ENCODE data around the gene BTK. TPM values are rescaled to one million over a fixed set of nuclear protein-coding genes. Genes with fewer than 3 reads are reported as not detected.
"Not testable (repeated sequence)": the region's sequence is repeated elsewhere in the genome, so short reads cannot be mapped to it uniquely, and the experiment has no call there.

BTK gene
- total RNA-seq, 1 donor from 2014 or later: 0.07 TPM

GRCh38 chrX:101337776-101338271 lies 48.2 kb downstream of the BTK start:
- DNase-seq (ENCODE audit: low read depth, low spot score): no peak

GRCh38 chrX:101334310-101334709 lies 51.7 kb downstream of the BTK start:
- DNase-seq (ENCODE audit: low read depth, low spot score): not testable (repeated sequence)

GRCh38 chrX:101326600-101326999 lies 59.4 kb downstream of the BTK start:
- DNase-seq (ENCODE audit: low read depth, low spot score): not testable (repeated sequence)

GRCh38 chrX:101303790-101304189 lies 82.2 kb downstream of the BTK start:
- DNase-seq (ENCODE audit: low read depth, low spot score): no peak

Other genes with a start within 250 kb of the BTK start
- gene DRP2, start 166.4 kb downstream of the BTK start, total RNA-seq: 0.13 and 0.18 TPM in 2 replicates
- 0.88 and 1.2 TPM in 2 replicates for gene TAF7L, start 94.9 kb downstream of the BTK start, total RNA-seq
- 4.8 and 5.7 TPM in 2 replicates for gene TIMM8A, start 37.4 kb downstream of the BTK start, total RNA-seq
- gene RPL36A, start 4.8 kb upstream of the BTK start, total RNA-seq: 735 and 865 TPM in 2 replicates
- gene GLA, start 21.7 kb upstream of the BTK start, total RNA-seq: 25.8 and 36.7 TPM in 2 replicates
- 102 and 106 TPM in 2 replicates for gene HNRNPH2, start 22.0 kb upstream of the BTK start, total RNA-seq
- gene ARMCX4, start 99.3 kb upstream of the BTK start, total RNA-seq: 4.6 and 6.4 TPM in 2 replicates
- gene ARMCX1, start 164.4 kb upstream of the BTK start, total RNA-seq: 30.7 and 42.7 TPM in 2 replicates
- 37.3 and 40.6 TPM in 2 replicates for gene ARMCX6, start 231.8 kb upstream of the BTK start, total RNA-seq
- 52.6 and 56.3 TPM in 2 replicates for gene ARMCX3, start 237.0 kb upstream of the BTK start, total RNA-seq

Data from pulmonary artery endothelial cell (primary cell).